22Rv1 (cell line): Measurements from ENCODE around the gene TSPAN7.

Experiments
- H3K27ac ChIP-seq: fragments of 450-650 bp; 2 replicates; pipeline ENCODE4 v1.5.1; 2017
- ZFX ChIP-seq: fragments of 450-650 bp; IDR thresholded peaks from 2 replicates; pipeline ENCODE4 v1.6.1; 2017; ENCODE audit warnings: antibody characterized with exemption, borderline replicate concordance
- TF ChIP-seq, protein P1 (sequence below): fragments of 450-650 bp; IDR thresholded peaks from 2 replicates; pipeline ENCODE4 v1.5.1; 2017; ENCODE audit warnings: mild to moderate bottlenecking

TSPAN7 gene

DNA sequence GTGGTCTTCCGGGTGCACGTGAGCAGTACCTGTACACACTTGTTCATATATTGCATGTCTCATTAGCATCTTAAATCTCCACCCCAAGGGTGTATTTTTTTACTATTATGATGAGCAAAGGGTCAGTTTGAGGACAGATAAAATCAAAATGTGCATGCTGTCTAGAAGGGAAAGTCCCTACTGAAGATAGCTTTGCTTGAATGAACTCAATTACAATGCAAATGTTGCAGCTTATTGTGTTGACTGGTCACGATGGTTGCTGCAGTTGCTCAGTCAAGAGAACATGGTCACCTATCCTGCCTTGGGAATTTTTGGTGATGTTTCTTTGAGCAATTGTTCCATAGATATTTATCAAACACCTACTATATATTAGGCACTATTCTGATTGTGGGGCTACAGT is 136.1 kb downstream of the TSPAN7 start:
- H3K27ac ChIP-seq = no peak overlapping the region
- TF ChIP-seq ZFX = no peak
- TF ChIP-seq, protein P1, sequence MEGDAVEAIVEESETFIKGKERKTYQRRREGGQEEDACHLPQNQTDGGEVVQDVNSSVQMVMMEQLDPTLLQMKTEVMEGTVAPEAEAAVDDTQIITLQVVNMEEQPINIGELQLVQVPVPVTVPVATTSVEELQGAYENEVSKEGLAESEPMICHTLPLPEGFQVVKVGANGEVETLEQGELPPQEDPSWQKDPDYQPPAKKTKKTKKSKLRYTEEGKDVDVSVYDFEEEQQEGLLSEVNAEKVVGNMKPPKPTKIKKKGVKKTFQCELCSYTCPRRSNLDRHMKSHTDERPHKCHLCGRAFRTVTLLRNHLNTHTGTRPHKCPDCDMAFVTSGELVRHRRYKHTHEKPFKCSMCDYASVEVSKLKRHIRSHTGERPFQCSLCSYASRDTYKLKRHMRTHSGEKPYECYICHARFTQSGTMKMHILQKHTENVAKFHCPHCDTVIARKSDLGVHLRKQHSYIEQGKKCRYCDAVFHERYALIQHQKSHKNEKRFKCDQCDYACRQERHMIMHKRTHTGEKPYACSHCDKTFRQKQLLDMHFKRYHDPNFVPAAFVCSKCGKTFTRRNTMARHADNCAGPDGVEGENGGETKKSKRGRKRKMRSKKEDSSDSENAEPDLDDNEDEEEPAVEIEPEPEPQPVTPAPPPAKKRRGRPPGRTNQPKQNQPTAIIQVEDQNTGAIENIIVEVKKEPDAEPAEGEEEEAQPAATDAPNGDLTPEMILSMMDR = no peak

DNA sequence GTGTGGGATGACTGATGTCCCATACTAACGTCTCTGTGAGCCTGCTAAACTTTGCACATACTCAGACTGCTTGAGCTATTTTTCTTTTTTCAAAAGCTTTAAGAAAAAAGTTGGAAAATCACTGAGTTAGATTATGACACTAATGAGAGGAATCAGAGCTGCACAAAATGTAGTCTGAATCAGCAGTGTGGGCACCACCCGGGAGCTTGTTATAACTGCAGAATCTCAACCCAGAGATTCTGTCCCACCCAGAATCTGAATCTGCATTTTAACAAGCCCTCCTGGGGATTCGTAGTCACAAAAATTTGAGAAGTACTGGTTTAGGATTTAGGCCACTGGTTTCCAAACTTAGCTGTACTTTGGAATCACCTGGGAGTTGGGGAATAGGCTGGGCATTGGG is 137.8 kb downstream of the TSPAN7 start:
- H3K27ac ChIP-seq = no peak overlapping the region
- TF ChIP-seq, protein P1 = no peak
- no peak for TF ChIP-seq ZFX

DNA sequence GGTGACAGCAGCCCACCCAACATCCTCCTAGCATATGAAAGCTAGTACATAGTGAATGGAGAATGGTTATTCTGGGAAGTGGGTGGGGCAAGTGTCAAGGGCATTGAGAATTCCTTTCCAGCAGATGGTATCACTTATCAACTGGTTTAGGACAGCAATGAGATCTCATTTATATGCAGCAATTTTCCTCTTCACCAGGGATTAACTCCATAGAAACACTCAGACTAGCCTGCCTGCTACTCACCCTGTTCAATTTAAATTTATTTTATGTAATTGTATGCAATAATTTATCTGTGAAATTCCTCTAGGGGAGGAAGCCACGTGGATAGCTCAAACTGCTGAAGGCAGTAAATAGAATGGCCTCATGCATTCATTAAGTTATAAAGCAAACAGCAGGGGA is 138.4 kb downstream of the TSPAN7 start:
- no peak overlapping the region for H3K27ac ChIP-seq
- TF ChIP-seq ZFX = no peak
- TF ChIP-seq, protein P1 = no peak

DNA sequence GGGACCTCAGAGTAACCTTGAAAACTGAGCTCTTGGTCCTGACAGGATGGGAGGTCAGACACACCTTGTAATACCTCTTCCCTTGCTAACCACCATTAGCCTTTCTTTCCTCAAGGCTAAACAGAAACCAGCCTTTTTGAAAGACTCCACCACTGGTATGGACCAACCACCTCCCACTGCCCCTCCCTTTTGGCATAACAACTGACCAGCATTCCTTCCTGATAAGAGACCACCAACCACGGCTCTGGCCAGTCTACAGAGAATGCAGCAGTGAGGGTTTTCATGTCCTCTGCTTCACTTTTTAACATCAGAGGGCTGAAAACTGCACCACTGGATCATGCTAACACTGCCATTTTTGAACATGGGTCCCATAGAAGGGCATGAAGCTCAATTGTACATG is 139.7 kb downstream of the TSPAN7 start:
- no peak for TF ChIP-seq ZFX
- TF ChIP-seq, protein P1 = no peak
- no peak overlapping the region for H3K27ac ChIP-seq

DNA sequence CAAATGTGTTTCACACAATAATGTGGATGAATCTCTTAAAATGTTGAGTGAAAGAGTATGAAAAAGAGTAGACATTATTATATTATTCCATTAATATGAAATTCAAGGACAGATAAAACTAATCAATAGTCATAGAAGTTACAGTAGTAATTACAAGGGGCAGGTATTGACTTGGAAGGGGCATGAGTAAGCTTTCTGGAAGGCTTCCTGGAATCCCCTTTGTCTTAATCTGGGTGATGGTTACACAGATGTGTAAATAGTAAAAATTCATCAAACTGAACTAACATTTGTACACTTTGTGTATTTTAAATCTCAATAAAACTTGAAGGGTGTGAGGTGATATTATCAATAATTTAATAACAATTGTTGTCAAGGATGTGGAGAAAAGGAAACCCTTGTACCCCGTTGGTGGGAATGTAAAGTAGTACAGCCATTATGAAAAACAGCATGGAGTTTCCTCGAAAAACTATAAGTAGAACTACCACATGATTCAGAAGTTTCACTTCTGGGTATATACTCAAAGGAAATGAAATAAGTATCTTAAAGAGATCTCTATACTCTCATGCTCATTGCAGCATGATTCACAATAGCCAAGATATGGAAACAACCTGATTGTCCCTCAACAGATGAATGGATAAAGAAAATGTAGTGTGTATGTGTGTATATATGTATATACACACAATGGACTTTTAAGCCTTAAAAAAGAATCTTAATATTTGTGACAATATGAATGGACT is 143.0 kb downstream of the TSPAN7 start:
- H3K27ac ChIP-seq = no peak overlapping the region
- TF ChIP-seq ZFX = no peak

DNA sequence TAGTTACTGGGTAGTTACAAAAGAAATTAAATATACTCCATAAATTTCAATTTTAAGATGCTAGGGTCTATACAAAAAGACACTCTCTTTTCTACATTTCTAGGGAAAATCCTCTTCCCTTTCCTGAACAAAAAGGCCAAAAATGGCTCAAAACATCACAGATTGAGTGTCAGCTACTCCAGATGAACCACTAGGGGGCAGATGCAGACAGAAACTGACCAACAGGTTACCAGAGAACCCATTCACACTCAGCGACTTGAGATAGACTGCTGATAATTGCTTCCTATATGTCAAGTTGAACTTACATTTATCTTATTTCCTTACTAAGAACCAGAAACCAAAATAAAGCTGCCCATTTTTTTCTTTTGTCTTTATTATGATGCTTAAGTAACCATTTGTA is 156.5 kb downstream of the TSPAN7 start:
- no peak overlapping the region for H3K27ac ChIP-seq
- TF ChIP-seq, protein P1 = peak; percentile 62
- TF ChIP-seq ZFX = no peak

DNA sequence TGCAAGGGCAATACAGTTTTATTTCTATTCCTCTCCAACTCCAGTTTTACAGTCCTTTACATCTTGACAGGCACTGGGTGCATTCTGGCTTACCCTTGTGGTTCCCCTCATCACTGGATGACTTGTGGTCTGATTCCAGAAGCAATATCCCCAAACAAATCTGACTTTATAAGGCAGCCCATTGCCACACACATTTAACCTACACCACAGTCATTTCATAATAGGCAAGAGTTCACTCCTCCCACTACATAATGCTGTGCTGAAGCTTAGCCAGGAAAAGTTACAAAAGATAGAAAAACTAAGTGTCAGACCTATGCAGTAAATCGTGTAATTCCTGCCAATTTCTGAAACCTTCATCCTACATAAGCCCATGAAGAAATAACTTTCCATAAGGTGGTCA is 157.0 kb downstream of the TSPAN7 start:
- H3K27ac ChIP-seq = no peak overlapping the region

More for the DNA sequence above, 157.0 kb downstream of the TSPAN7 start:
- TF ChIP-seq ZFX = no peak
- TF ChIP-seq, protein P1 = no peak
